Vagina (tissue), 2 donors: ENCODE results near the gene SLC16A6.

Experiments used
- CTCF ChIP-seq, 3 experiments: fragments of 450-650 bp in 2 of 3; fragments of 200-600 bp in 1 of 3; sonication (generic) in 1 of 3; IDR thresholded peaks; one replicate each; pipeline ENCODE4 v1.5.1; 2017 to 2019; ENCODE audit warnings: antibody characterized with exemption in 3 of 3, mild to moderate bottlenecking in 2 of 3, moderate library complexity in 2 of 3
- POLR2A ChIP-seq, 2 donors: fragments of 450-650 bp; IDR thresholded peaks; one replicate each; pipeline ENCODE4 v1.6.1; 2017; ENCODE audit warnings: antibody characterized with exemption in 2 of 2, mild to moderate bottlenecking in 2 of 2, moderate library complexity in 2 of 2
- POLR2AphosphoS5 ChIP-seq, 2 donors: sonication (generic); formaldehyde crosslinking; IDR thresholded peaks; one replicate each; pipeline ENCODE4 v1.9.0; 2017; ENCODE audit warnings: antibody characterized with exemption in 2 of 2, mild to moderate bottlenecking in 2 of 2, low read depth in 1 of 2; ENCODE audit not compliant: insufficient read depth in 1 of 2

DNA sequence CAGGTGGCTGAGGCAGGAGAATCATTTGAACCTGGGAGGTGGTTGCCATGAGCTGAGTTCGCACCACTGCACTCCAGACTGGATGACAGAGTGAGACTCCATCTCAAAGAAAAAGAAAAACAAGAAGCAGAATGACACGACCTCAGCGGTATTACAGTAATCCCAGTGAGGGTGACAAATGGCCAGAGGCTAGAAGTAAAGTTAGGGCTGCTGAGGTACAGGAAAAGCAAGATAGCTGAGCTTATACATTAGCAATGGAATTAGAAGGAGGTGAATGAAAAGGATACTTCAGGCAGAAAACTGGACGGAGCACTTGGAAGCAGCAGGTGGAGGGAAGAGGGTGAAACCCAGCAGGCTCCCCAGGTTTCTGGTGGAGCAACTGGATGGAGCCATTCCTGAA, 69.1 kb downstream of the SLC16A6 start:
- TF ChIP-seq CTCF (IDR thresholded peaks at IDR 0.05): no peak
- TF ChIP-seq POLR2A (IDR thresholded peaks at IDR 0.05): no peak
- TF ChIP-seq POLR2AphosphoS5 (IDR thresholded peaks at IDR 0.05; ENCODE audit: insufficient read depth in 1 of 2, low read depth in 1 of 2): no peak
